KG1 (cell line): ENCODE measurements around the gene NOM1.

Source experiments
- DNase-seq: peaks from one replicate; lab custom pipeline; 2025; lab: John Stamatoyannopoulos, UW

The NOM1 gene

GRCh38 chr7:156985101-156985992 is 35.8 kb downstream of the NOM1 start:
- DNase-seq, result no peak

- DNase-seq, result no peak
These were observed 36.9 kb downstream of the NOM1 start for GRCh38 chr7:156986378-156986777.

DNA sequence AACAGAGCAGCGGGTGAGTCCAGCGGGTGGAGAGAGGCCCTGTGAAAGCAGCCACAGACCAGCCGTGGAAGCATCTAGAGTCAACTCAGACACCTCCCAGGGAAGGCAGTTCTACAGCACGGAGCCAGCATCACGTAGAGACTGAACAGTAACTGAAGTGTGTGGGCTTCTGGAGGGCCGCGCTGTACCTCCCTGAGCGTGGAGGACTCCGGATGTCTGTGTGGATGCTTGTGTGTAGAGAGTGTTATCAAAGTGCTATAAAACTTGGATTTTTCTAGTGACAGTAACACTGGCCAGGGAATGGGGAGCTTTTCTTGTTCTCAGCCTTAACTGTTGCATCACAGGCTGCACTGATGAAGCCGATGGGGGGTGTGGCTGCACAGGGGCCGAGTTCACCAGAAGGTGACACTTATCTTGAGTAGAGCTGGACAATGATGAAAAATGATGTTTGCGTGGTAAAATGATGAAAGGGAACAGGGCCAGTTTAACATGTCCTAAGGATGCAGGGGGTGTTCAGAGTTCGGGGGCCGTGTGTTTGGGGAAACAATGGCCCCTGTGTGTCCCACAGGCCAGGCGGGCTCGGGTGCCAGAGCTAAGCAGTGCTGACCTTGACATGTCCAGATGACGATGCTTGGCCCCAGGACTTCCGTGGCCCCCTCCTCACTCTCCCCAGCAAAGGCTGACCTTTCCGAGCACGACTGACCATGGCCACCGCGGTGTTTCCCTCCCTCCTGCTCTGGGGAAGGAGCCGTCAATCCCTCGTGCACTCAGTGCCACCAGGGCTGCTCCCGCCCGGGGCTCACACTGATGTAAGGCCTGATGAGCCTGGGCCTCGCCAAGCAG is 39.1 kb downstream of the NOM1 start:
- DNase-seq, result no peak

DNA sequence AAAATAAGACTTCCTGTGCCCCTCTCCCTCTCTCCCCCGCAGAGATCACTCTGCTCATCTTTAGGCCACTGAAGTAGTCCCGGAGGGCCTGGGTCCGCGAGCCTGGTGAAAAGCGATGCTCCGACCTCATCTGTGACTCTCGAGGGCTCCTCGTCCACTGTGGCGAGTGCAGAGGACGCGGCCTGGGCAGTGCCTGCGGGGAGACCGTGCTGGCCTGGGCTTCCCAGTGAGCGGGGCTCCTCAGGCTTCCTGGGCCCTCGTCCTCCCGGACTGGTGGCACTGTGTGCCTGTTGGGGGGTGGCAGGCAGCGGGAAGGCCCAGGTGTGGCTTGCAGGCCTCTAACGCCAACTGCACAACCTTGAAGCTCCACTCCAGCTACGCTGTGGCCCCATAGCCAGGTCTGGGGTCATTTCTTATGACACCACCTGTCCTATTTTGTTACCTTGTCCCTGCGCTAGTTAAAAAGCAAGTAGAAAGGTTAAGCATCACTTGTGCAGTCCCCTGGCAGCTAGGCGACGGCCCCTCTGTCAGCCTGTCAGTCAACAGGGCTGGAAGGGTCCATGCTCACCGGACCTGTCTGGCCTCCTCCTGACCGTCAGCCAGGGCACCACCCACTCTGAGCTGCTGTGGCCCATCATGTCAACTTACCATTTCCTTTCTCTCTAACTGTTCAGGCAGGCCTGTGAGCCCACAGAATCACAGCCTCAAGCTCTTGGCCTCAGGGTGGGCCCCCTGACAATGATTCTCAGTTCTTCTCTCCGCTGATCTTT is 40.4 kb downstream of the NOM1 start:
- DNase-seq, result no peak

- DNase-seq, result no peak
These were observed 43.8 kb downstream of the NOM1 start for GRCh38 chr7:156993021-156993924.

DNA sequence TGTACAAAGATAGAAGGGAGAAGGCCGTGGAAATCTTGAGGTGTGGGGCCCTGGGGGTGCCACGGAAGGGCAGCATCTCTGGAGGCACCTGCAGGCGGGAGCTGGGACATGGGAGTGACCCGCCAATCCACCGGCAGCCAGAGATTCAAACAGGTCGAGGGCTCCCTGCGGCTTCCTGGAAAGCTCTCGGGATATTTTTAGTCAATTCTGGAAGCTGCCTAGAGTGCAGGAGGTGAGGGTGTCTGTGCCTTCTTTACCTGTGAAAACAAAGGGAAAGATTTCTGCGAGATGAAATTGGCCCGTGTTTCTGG is 44.4 kb downstream of the NOM1 start:
- no peak for DNase-seq

GRCh38 chr7:156994417-156994816 is 44.9 kb downstream of the NOM1 start:
- no peak for DNase-seq

- DNase-seq, result no peak
These were observed 49.8 kb downstream of the NOM1 start for GRCh38 chr7:156998988-156999957.

GRCh38 chr7:156999958-157000726 is 50.6 kb downstream of the NOM1 start:
- no peak for DNase-seq

GRCh38 chr7:157000741-157001653 is 51.5 kb downstream of the NOM1 start:
- DNase-seq, result no peak

DNA sequence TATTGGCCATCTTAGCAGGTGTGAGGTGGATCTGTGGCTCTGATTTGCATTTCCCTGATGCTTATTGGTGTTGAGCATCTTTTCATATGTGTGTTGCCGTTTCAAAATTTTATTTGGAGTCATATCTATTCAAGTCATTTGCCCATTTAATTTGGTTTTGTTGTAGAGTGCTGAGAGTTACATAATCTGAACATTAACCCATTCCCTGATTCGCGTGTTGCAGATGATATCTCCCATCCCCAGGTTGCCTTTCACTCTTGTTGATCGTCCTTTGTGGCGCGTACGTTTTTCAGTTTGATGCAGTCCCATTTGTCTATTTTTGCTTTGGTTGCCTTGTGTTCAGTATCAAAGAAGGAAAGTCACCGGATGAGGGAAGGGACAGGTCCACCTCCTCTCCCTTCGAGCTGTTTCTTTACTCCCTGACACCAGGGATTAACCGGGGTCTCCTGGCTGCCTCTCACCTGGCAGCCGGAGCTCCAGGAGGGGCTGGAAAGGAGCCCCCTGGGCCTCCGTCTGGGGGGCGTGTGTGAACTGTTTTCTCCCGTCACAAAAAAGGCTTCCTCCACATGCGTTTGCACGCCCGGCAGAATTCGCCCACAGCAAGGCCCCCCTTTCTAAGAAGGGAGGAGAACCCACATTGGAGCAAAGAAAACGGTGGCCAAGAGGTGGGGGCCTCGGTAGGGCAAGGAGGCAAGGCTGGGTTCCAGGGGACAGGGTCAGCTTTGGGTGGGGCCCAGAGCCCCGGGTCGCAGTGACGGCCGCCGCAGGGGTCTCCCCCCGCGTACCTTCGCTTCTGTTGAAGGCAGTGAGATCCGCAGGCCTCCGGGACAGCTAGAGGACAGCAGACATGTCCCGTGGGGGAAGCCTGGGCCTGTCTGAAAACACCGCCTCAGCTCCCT is 52.7 kb downstream of the NOM1 start:
- DNase-seq, result no peak

GRCh38 chr7:157002819-157003421 is 53.4 kb downstream of the NOM1 start:
- DNase-seq, result no peak

DNA sequence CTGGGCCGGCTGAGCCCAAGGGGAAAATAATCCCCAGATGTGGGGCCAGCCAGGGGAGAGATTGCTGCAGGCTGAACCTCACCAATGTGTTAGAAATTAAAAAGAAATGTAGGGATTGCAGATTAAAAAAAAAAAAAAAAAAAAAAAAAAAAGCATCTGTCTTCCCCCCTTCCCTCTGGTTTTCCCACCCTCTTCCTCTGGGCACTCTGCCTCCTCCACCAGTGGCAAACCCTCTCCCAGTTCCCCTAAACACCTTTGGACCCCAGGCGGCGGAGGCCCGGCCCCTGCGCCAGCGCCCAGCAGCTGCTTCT is 53.9 kb downstream of the NOM1 start:
- DNase-seq, result no peak

- no peak for DNase-seq
These were observed 54.4 kb downstream of the NOM1 start for GRCh38 chr7:157003756-157004520.

DNA sequence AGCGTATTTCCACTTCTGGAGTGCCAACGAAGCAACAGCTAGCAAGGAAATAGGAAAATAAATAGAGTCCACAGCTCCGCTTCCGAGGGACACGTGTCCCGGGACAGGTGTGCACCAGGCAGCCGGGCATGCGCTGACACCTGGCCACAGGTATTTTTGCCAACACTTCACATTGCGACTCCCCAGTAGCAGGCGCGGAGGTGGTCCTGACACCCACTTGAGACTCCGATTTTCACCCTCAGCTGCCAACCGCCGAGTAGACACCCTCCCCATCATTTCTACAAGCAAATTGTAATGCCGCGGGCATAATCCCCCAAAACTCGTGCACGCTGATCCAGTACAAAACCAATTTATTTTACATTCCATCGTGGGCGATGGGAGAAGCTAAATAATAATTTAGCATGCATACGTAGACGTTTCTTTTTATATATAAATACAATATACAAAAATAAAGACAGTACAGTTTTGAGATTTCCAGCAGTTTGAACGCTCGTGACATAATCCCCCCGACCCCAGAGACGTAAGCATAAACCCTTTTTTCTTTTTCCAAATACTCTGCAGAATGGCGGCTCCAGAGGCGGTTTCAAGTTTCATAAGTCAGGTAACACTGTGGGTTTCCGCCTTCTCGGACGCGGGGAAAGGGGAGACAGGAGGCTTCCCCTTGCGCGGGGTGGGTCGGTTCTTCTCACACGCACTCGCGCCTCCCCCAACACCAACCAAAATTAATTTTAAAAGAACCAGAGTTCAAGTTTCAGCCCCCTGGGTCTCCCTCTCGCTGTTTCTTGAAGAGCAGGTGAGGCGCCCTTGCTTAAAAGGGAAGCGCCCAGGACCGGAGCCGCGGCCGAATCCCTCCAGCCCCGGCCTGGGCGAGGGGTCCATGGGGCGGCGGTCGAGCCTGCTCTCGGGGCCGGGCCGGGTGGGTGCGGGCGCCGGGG is 55.3 kb downstream of the NOM1 start:
- DNase-seq, result no peak
